WERI-Rb-1 (cell line): ENCODE data around the gene PMFBP1.

Experiments used
- DNase-seq: peaks from one replicate; pipeline ENCODE4 v3.0.0-alpha.2; 2020
- H3K27ac ChIP-seq: fragments of 250-450 bp; sonication (Bioruptor Pico); 2 replicates; pipeline ENCODE4 v1.5.1; 2020; ENCODE audit warnings: mild to moderate bottlenecking, moderate library complexity
- H3K27me3 ChIP-seq: fragments of 250-450 bp; sonication (Bioruptor Pico); 2 replicates; pipeline ENCODE4 v1.5.1; 2021; ENCODE audit warnings: mild to moderate bottlenecking, low read depth, moderate library complexity; ENCODE audit not compliant: insufficient read depth, severe bottlenecking
- H3K36me3 ChIP-seq: fragments of 250-450 bp; sonication (Bioruptor Pico); 2 replicates; pipeline ENCODE4 v1.5.1; 2020; ENCODE audit warnings: mild to moderate bottlenecking, moderate library complexity
- H3K4me3 ChIP-seq: 2 replicates; pipeline ENCODE4 v1.5.1; 2011; ENCODE audit warnings: low read depth, mild to moderate bottlenecking, control low read depth, low read length
- H3K9me3 ChIP-seq: fragments of 250-450 bp; sonication (Bioruptor Pico); 2 replicates; pipeline ENCODE4 v1.5.1; 2021; ENCODE audit warnings: mild to moderate bottlenecking, moderate library complexity; ENCODE audit not compliant: severe bottlenecking
- CTCF ChIP-seq: IDR thresholded peaks from 2 replicates; pipeline ENCODE4 v1.5.1; 2011; ENCODE audit warnings: low read depth, mild to moderate bottlenecking, control low read depth, inconsistent platforms, low read length

Gene PMFBP1

GRCh38 chr16:72111657-72112451 is 60.1 kb downstream of the PMFBP1 start:
- TF ChIP-seq CTCF: no peak
- H3K27ac ChIP-seq: no peak overlapping the region
- peaks cover 58% of the 10 kb centered on the region for H3K36me3 ChIP-seq
- H3K27me3 ChIP-seq: no peaks in the 10 kb centered on the region
- H3K9me3 ChIP-seq: no peaks in the 10 kb centered on the region
- H3K4me3 ChIP-seq: no peak overlapping the region
- DNase-seq: no peak

- Histone ChIP-seq H3K4me3 (no peak overlapping the region), H3K27me3 (no peaks in the 10 kb centered on the region), H3K27ac (no peak overlapping the region), H3K9me3 (no peaks in the 10 kb centered on the region), H3K36me3 (peaks cover 68% of the 10 kb centered on the region)
- no peak for DNase-seq
- TF ChIP-seq CTCF: no peak
Measured at GRCh38 chr16:72110662-72111615, 61.0 kb downstream of the PMFBP1 start.

GRCh38 chr16:72109966-72110530 is 61.9 kb downstream of the PMFBP1 start:
- DNase-seq: no peak
- Histone ChIP-seq H3K9me3 (no peaks in the 10 kb centered on the region), H3K27me3 (no peaks in the 10 kb centered on the region), H3K36me3 (peaks cover 77% of the 10 kb centered on the region), H3K27ac (no peak overlapping the region), H3K4me3 (no peak overlapping the region)
- TF ChIP-seq CTCF: no peak

GRCh38 chr16:72109300-72109699 is 62.7 kb downstream of the PMFBP1 start:
- H3K27ac ChIP-seq: no peak overlapping the region
- DNase-seq: no peak
- no peaks in the 10 kb centered on the region for H3K27me3 ChIP-seq
- H3K4me3 ChIP-seq: no peak overlapping the region
- H3K36me3 ChIP-seq: peaks cover 84% of the 10 kb centered on the region
- H3K9me3 ChIP-seq: no peaks in the 10 kb centered on the region
- TF ChIP-seq CTCF: no peak

- DNase-seq: no peak
- no peak overlapping the region for H3K4me3 ChIP-seq
- no peak for TF ChIP-seq CTCF
- no peaks in the 10 kb centered on the region for H3K9me3 ChIP-seq
- H3K36me3 ChIP-seq: peaks cover 92% of the 10 kb centered on the region
- H3K27me3 ChIP-seq: no peaks in the 10 kb centered on the region
- no peak overlapping the region for H3K27ac ChIP-seq
Measured at GRCh38 chr16:72108353-72109102, 63.4 kb downstream of the PMFBP1 start.
